ENCODE results near the gene FAM186B.

The FAM186B gene

DNA sequence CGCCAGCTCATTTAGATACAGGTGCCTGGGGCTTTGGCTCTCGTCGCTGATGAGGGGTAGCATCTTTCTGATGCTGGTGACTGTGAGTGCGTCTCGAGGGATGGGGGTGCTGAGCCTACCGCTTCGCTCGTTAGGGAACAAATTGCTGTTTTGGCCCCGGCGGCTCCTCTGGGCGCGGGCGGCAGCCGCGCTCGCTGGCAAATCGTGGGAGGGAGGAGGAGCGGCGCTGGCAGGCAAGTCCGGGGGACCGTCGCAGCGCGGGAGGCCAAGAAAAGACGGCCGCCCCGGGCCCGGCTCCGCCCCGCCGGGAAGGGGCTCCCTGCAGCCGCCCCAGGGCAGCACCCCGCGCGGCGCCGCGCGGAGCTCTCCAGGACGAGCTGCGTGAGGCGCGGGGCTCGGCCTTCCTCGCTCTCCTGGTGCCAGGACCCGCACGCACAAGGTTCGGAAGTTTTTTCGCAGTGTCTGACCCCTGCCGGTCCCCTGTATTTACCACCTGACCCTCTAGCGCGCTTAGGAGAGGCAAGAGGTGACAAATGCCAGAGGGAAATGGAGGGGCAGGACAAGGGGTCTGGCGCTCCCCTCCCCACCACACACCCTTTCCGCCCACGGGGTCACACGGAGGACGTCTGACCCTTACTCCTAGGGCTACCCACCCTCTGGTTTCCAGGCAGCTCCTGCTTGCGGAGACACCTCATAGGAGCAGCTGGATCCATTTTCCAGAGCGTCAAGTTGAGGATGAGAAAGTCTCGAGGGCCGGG, 67.5 kb downstream of the FAM186B start:
- DNase-seq (ENCODE audit: low read depth), result peak; percentile 36

Measured in ELR (cell line).